ENCODE data around the gene TSPAN31. TPM values are rescaled to one million over a fixed set of nuclear protein-coding genes. Genes with fewer than 3 reads are reported as not detected.
A peak's percentile ranks its signal among the peaks of the same experiment; 100 is the strongest.

TSPAN31 gene
- total and polyA plus RNA-seq, 12 donors = 21.1 to 37.4 (median 28.8) TPM

- DNase-seq (no peak), ATAC-seq (peak in 2 of 8 donors; percentile 0)
- Histone ChIP-seq H3K4me3 (peak overlapping the region; percentile 55 to 85 (median 72)), H3K4me1 (peaks cover 14 to 45% (median 34%) of the 10 kb centered on the region in 9 donors), H3K27me3 (no peaks in the 10 kb centered on the region), H3K27ac (peak overlapping the region; percentile 70 to 96 (median 91)), H3K36me3 (peaks cover 0 to 47% (median 32%) of the 10 kb centered on the region in 9 donors), H3K9me3 (no peaks in the 10 kb centered on the region)
- TF ChIP-seq, protein P1, sequence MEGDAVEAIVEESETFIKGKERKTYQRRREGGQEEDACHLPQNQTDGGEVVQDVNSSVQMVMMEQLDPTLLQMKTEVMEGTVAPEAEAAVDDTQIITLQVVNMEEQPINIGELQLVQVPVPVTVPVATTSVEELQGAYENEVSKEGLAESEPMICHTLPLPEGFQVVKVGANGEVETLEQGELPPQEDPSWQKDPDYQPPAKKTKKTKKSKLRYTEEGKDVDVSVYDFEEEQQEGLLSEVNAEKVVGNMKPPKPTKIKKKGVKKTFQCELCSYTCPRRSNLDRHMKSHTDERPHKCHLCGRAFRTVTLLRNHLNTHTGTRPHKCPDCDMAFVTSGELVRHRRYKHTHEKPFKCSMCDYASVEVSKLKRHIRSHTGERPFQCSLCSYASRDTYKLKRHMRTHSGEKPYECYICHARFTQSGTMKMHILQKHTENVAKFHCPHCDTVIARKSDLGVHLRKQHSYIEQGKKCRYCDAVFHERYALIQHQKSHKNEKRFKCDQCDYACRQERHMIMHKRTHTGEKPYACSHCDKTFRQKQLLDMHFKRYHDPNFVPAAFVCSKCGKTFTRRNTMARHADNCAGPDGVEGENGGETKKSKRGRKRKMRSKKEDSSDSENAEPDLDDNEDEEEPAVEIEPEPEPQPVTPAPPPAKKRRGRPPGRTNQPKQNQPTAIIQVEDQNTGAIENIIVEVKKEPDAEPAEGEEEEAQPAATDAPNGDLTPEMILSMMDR (IDR thresholded peaks at IDR 0.05) = no peak
- intact Hi-C loops (cut with DNase I) = no loop called here
- 15% methylated on average over 8 of the region's 8 CpGs for WGBS, 2 donors
Measured at GRCh38 chr12:57751432-57751787, 6.6 kb downstream of the TSPAN31 start.

- TF ChIP-seq, protein P1 (IDR thresholded peaks at IDR 0.05) = no peak
- Histone ChIP-seq H3K27ac (peak within 1 kb of the TSS; percentile 70 to 96 (median 91)), H3K27me3 (no peaks in the 10 kb centered on the region), H3K4me1 (peaks cover 14 to 49% (median 38%) of the 10 kb centered on the region in 9 donors), H3K36me3 (peaks cover 0 to 41% (median 27%) of the 10 kb centered on the region in 9 donors), H3K9me3 (no peaks in the 10 kb centered on the region), H3K4me3 (peak within 1 kb of the TSS; percentile 55 to 85 (median 72))
- DNase-seq (peak; percentile 99), ATAC-seq (peak; percentile 92 to 96 (median 93))
- intact Hi-C loops (cut with DNase I) = no loop called here
- WGBS, 2 donors = 0% methylated on average over 58 of the region's 58 CpGs
Measured at GRCh38 chr12:57751788-57752667, 7.2 kb downstream of the TSPAN31 start, which contains the start of gene CDK4. Gene CDK4 (minus strand): TSS chr12:57752310. CDS start chr12:57751717, 593 bp downstream.

- no peaks in the 10 kb centered on the region for H3K9me3 ChIP-seq
- H3K27ac ChIP-seq = peak overlapping the region in 9 of 10 donors; percentile 20 to 96 (median 55)
- no peak for ATAC-seq
- intact Hi-C loops (cut with DNase I) = no loop called here
- DNase-seq = no peak
- peaks cover 14 to 51% (median 38%) of the 10 kb centered on the region in 9 donors for H3K4me1 ChIP-seq
- H3K4me3 ChIP-seq = peak overlapping the region in 9 of 10 donors; percentile 15 to 85 (median 70)
- peaks cover 0 to 39% (median 23%) of the 10 kb centered on the region in 9 donors for H3K36me3 ChIP-seq
- 1 to 4% methylated on average over 5 of the region's 5 CpGs for WGBS, 2 donors
- TF ChIP-seq, protein P1 (IDR thresholded peaks at IDR 0.05) = no peak
- H3K27me3 ChIP-seq = no peaks in the 10 kb centered on the region
Measured at GRCh38 chr12:57752668-57753000, 7.8 kb downstream of the TSPAN31 start.

- H3K4me3 ChIP-seq = peak overlapping the region in 2 of 10 donors; percentile 9 to 69
Measured at GRCh38 chr12:57753756-57754337, 9.0 kb downstream of the TSPAN31 start.

More at GRCh38 chr12:57753756-57754337, 9.0 kb downstream of the TSPAN31 start:
- Histone ChIP-seq H3K36me3 (peaks cover 0 to 39% (median 17%) of the 10 kb centered on the region in 9 donors), H3K27me3 (no peaks in the 10 kb centered on the region), H3K9me3 (no peaks in the 10 kb centered on the region), H3K27ac (peak overlapping the region in 1 of 10 donors; percentile 74), H3K4me1 (peaks cover 14 to 51% (median 38%) of the 10 kb centered on the region in 9 donors)
- intact Hi-C loops (cut with DNase I) = no loop called here
- WGBS, 2 donors = 17 to 29% methylated on average over 1 of the region's 1 CpG
- TF ChIP-seq, protein P1 (IDR thresholded peaks at IDR 0.05) = no peak
- ATAC-seq = no peak
- no peak for DNase-seq

Data from heart right ventricle (tissue), 16 donors.